K562 (cell line): ENCODE data around the gene TBX1. TPM values are rescaled to one million over a fixed set of nuclear protein-coding genes. Genes with fewer than 3 reads are reported as not detected.
A peak's percentile ranks its signal among the peaks of the same experiment; 100 is the strongest.

Experiments used
- BCLAF1 ChIP-seq, 2 experiments: fragments of 450-650 bp in 1 of 2; IDR thresholded peaks; 2 replicates each; pipeline ENCODE4 v1.6.1; 2011 to 2017; ENCODE audit warnings: low read depth in 2 of 2, antibody characterized with exemption in 1 of 2, borderline replicate concordance in 1 of 2, low read length in 1 of 2, mild to moderate bottlenecking in 1 of 2, mixed read lengths in 1 of 2; ENCODE audit not compliant: control insufficient read depth in 1 of 2
- HDAC3 ChIP-seq: fragments of 450-650 bp; IDR thresholded peaks from 2 replicates; pipeline ENCODE4 v1.6.1; 2018; ENCODE audit warnings: borderline replicate concordance, mild to moderate bottlenecking, moderate library complexity; ENCODE audit not compliant: partially characterized antibody
- MNT ChIP-seq, 2 experiments: fragments of 450-650 bp; conservative IDR thresholded peaks; 2 replicates each; pipeline ENCODE4 v1.6.1; 2017; ENCODE audit warnings: mild to moderate bottlenecking in 2 of 2, moderate library complexity in 2 of 2
- PKNOX1 ChIP-seq: fragments of 450-650 bp; IDR thresholded peaks from 2 replicates; pipeline ENCODE4 v1.6.1; 2016
- STAT5A ChIP-seq: IDR thresholded peaks from 2 replicates; pipeline ENCODE4 v1.6.1; 2012; ENCODE audit warnings: low read length, inconsistent platforms, borderline replicate concordance
- STAT5B ChIP-seq: fragments of 250-450 bp; sonication (Bioruptor Pico); IDR thresholded peaks from 2 replicates; pipeline ENCODE4 v1.8.0; 2021; ENCODE audit warnings: mild to moderate bottlenecking, inconsistent platforms
- TCF7 ChIP-seq: sonication (generic); IDR thresholded peaks from 2 replicates; pipeline ENCODE4 v1.6.1; 2016; ENCODE audit warnings: antibody characterized with exemption, borderline replicate concordance
- ZBTB7A ChIP-seq: IDR thresholded peaks from 2 replicates; pipeline ENCODE4 v1.6.1; 2011; ENCODE audit warnings: low read depth, mild to moderate bottlenecking, low read length, moderate library complexity, borderline replicate concordance; ENCODE audit not compliant: control insufficient read depth
- ZFPM2 ChIP-seq: fragments of 250-450 bp; sonication (Bioruptor Pico); IDR thresholded peaks from 2 replicates; pipeline ENCODE4 v1.5.1; 2022; ENCODE audit warnings: mild to moderate bottlenecking
- ZMIZ1 ChIP-seq, 2 experiments: fragments of 150-350 bp in 1 of 2; IDR thresholded peaks; 2 replicates each; pipeline ENCODE4 v1.6.1; 2012 to 2016; ENCODE audit warnings: low read depth in 2 of 2, low read length in 2 of 2, mild to moderate bottlenecking in 1 of 2, moderate library complexity in 1 of 2
- ZSCAN32 ChIP-seq: fragments of 450-650 bp; formaldehyde crosslinking; IDR thresholded peaks from 2 replicates; pipeline ENCODE4 v1.4.0; 2020; ENCODE audit warnings: mild to moderate bottlenecking, moderate library complexity
- polyA plus RNA-seq, 8 experiments: library from polyadenylated mRNA; depleted of rRNA in 4 of 8; stranded (reverse) in 5 of 8; unstranded in 3 of 8; fragments of >200 nt; fragmentation: Nextera tagmentation in 2 of 8; fragmentation: Illumina TruSeq in 1 of 8; extraction: Ambion mirVana in 2 of 8; extraction: Trizol in 1 of 8; gene quantifications; 2 replicates each; pipeline versions ENCODE4 v1.2.1 to v1.2.3, GENCODE V29; 2011 to 2014; ENCODE audit warnings: inconsistent platforms in 1 of 8, missing spikeins in 1 of 8
- total RNA-seq, 7 experiments: library from RNA; depleted of rRNA in 6 of 7; stranded (reverse); fragments of >200 nt in 6 of 7; fragmentation: Illumina TruSeq in 2 of 7; extraction: Trizol in 2 of 7; gene quantifications; 2 replicates each; pipeline versions ENCODE4 v1.2.1 to v1.2.3, GENCODE V29; 2011 to 2021; ENCODE audit warnings: low replicate concordance in 1 of 7
- TF ChIP-seq, protein P1 (sequence below): fragments of 200-800 bp; sonication (Bioruptor generic); IDR thresholded peaks from 2 replicates; pipeline ENCODE4 v1.6.1; 2017; ENCODE audit warnings: missing genetic modification characterization, missing compliant biosample characterization

Gene TBX1
- total and polyA plus RNA-seq, 9 of the 15 experiments (the other 6 are each of a cell fraction or from before 2014, with no cell fraction given): 0.07 to 35.0 (median 3.9) TPM

DNA sequence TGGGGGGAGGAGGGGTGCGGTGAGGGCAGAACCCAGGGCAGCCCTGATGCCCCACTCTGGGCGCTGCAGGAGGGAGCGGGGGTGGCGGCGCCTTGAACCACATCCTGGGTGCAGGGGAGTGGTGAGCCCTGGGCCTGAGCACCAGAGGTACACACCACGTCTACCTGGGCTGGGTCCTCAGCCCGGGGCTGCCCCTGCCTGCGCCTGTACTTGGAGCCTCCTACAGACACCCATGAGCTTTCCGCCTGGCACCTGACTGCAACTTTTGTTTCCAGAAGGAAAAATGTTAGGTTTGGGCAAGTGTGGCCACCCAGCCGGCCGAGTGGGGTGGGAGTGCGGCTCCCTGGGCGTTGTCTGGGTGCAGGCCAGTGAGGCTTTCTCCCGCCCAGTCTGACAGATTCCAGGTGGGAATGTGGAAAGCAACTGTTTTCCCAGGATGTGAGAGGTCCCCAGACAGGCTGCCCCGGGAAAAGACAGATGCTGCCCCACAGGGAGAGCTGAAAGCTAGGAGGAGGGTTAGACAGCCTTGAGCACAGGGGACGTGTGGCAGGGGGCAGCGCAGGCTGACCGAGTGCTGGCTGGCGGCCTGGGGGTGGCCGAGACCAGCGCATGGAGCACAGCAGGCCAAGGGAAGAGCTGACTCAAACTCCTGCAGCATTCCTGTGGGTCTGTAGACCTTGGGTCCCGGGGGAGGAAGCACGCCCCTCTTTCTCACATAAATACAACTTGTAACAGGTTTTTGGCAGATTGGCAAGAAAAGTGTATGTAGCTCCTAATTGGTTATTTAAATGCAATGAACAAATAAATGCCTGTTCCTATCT, 50.0 kb downstream of the TBX1 start (continued):
- TF ChIP-seq ZMIZ1 (IDR thresholded peaks at IDR 0.05; ENCODE audit: low read depth in 2 of 2, low read length in 2 of 2): no peak
- TF ChIP-seq MNT (conservative IDR thresholded peaks at IDR 0.05): no peak
- TF ChIP-seq TCF7: no peak
- no peak for TF ChIP-seq BCLAF1 (IDR thresholded peaks at IDR 0.05; ENCODE audit: borderline replicate concordance in 1 of 2, control insufficient read depth in 1 of 2, low read depth in 2 of 2, low read length in 1 of 2)
- no peak for TF ChIP-seq STAT5B (CRISPR knock-in tag)
- TF ChIP-seq, protein P1, sequence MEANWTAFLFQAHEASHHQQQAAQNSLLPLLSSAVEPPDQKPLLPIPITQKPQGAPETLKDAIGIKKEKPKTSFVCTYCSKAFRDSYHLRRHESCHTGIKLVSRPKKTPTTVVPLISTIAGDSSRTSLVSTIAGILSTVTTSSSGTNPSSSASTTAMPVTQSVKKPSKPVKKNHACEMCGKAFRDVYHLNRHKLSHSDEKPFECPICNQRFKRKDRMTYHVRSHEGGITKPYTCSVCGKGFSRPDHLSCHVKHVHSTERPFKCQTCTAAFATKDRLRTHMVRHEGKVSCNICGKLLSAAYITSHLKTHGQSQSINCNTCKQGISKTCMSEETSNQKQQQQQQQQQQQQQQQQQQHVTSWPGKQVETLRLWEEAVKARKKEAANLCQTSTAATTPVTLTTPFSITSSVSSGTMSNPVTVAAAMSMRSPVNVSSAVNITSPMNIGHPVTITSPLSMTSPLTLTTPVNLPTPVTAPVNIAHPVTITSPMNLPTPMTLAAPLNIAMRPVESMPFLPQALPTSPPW (CRISPR knock-in tag): no peak
- TF ChIP-seq ZBTB7A: peak; percentile 16; the same call in 1 of the 2 replicates
- TF ChIP-seq ZFPM2 (CRISPR knock-in tag): no peak
- TF ChIP-seq STAT5A: no peak
- no peak for TF ChIP-seq PKNOX1
- TF ChIP-seq HDAC3: no peak
- TF ChIP-seq ZSCAN32 (CRISPR knock-in tag): no peak
